Upper lobe of left lung (tissue), 4 donors: Measurements from ENCODE around the gene RDH13.
"Not testable (repeated sequence)": the region's sequence is repeated elsewhere in the genome, so short reads cannot be mapped to it uniquely, and the experiment has no call there.

Experiments used
- CTCF ChIP-seq, 6 experiments: fragments of 450-650 bp in 4 of 6; fragments of 200-600 bp in 2 of 6; sonication (generic) in 2 of 6; IDR thresholded peaks; one replicate each; pipeline ENCODE4 v1.5.1; 2016 to 2019; ENCODE audit warnings: antibody characterized with exemption in 6 of 6
- POLR2A ChIP-seq, 4 donors: fragments of 450-650 bp; IDR thresholded peaks; one replicate each; pipeline ENCODE4 v1.5.1; 2016 to 2017; ENCODE audit warnings: antibody characterized with exemption in 4 of 4, mild to moderate bottlenecking in 2 of 4

- TF ChIP-seq CTCF, POLR2A (IDR thresholded peaks at IDR 0.05): not testable (repeated sequence)
Observed at GRCh38 chr19:55027140-55027471, 35.8 kb downstream of the RDH13 start.
